ENCODE results near the gene PPFIA3. TPM values are rescaled to one million over a fixed set of nuclear protein-coding genes. Genes with fewer than 3 reads are reported as not detected.
"Not testable (repeated sequence)": the region's sequence is repeated elsewhere in the genome, so short reads cannot be mapped to it uniquely, and the experiment has no call there.

The PPFIA3 gene
- total and polyA plus RNA-seq, 8 donors: 4.1 to 39.7 (median 6.7) TPM

DNA sequence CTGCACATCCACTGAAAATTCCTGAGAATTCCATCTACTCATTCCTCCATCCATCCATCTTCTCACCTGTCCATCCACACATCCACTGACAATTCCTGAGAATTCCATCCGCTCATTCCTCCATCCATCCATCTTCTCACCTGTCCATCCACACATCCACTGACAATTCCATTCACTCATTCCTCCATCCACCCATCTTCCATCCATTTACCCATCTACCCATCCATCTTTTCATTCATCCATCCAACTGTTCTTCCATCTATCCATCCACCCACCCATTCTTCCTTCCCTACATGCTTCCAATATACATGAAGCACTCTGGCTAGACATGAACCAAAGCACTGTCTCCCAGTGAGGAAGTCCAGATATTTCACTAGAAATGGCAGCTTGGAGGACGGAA, 53.9 kb downstream of the PPFIA3 start:
- H3K4me3 ChIP-seq: no peak overlapping the region
- no peak overlapping the region for H3K27ac ChIP-seq
- H3K36me3 ChIP-seq: no peaks in the 10 kb centered on the region
- ATAC-seq (no peak), FAIRE-seq (no peak), DNase-seq (no peak)
- no peak for TF ChIP-seq CTCF (IDR thresholded peaks at IDR 0.05)
- intact Hi-C loops (cut with DNase I): no loop called here
- H3K27me3 ChIP-seq: no peaks in the 10 kb centered on the region
- 91 to 94% methylated on average over 2 of the region's 2 CpGs for WGBS, 2 donors
- no peaks in the 10 kb centered on the region for H3K9me3 ChIP-seq
- no peaks in the 10 kb centered on the region for H3K4me1 ChIP-seq

DNA sequence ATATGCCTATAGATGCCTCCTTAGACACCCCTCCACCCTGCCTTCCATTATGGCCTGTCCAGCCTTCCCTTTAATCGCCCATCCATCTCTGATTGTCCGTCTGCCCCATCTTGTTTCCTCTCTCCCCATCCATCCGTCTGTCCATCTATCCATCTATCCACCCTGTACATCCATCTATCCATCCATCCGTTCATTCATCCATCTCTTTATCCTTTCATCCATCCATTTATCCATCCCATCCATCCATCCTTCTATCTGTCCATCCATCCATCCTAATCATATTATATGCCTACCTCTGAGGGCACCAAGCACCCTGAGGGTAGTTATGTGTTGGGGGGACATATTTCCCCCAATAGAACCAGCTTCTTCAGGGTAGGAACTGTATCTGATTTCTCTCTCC, 61.3 kb downstream of the PPFIA3 start:
- no peak for ATAC-seq
- Histone ChIP-seq H3K4me1 (no peaks in the 10 kb centered on the region), H3K36me3 (no peaks in the 10 kb centered on the region), H3K9me3 (no peaks in the 10 kb centered on the region), H3K27ac (no peak overlapping the region), H3K27me3 (no peaks in the 10 kb centered on the region), H3K4me3 (no peak overlapping the region)
- WGBS, 2 donors: 84 to 85% methylated on average over 4 of the region's 4 CpGs
- intact Hi-C loops (cut with DNase I): no loop called here
- DNase-seq: no peak
- FAIRE-seq: no peak
- no peak for TF ChIP-seq CTCF (IDR thresholded peaks at IDR 0.05)

- DNase-seq; ATAC-seq; H3K4me1 ChIP-seq; H3K4me3 ChIP-seq; H3K9me3 ChIP-seq; H3K36me3 ChIP-seq; H3K27me3 ChIP-seq; FAIRE-seq; H3K27ac ChIP-seq; intact Hi-C loops (cut with DNase I): not testable (repeated sequence)
- WGBS, 2 donors: 83 to 84% methylated on average over 20 of the region's 20 CpGs
Observed at GRCh38 chr19:49182010-49182847, 62.9 kb downstream of the PPFIA3 start.

GRCh38 chr19:49182848-49183375, 63.6 kb downstream of the PPFIA3 start:
- intact Hi-C loops (cut with DNase I): no loop called here
- Histone ChIP-seq H3K4me3 (no peak overlapping the region), H3K27me3 (no peaks in the 10 kb centered on the region), H3K36me3 (no peaks in the 10 kb centered on the region), H3K27ac (no peak overlapping the region), H3K4me1 (no peaks in the 10 kb centered on the region), H3K9me3 (no peaks in the 10 kb centered on the region)
- no peak for TF ChIP-seq CTCF (IDR thresholded peaks at IDR 0.05)
- FAIRE-seq: no peak
- WGBS, 2 donors: 80 to 82% methylated on average over 24 to 26 of the region's 26 CpGs
- peak in 1 of 4 donors; percentile 9 for ATAC-seq
- DNase-seq: no peak

DNA sequence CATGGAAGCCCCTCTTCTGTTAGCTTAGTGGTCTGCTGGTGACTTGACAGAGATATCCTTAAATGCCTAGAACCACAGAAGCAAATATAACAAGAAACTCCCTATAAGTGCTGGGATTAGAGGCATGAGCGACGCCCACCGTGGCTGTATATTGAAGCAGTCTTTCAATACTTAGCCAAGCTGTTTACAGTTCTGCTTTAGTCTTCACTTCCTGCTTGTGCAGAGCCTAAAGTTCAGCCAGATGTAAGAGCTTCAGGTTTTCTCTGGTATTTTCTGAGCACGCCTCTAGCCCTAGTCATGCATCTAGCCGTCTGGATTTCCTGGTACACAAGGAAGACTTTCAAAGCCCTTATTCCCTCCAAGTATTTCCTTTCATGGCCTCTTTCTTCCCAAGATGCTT, 66.8 kb downstream of the PPFIA3 start:
- H3K27ac ChIP-seq: no peak overlapping the region
- TF ChIP-seq CTCF (IDR thresholded peaks at IDR 0.05): no peak
- no peaks in the 10 kb centered on the region for H3K27me3 ChIP-seq
- DNase-seq (no peak), FAIRE-seq (no peak), ATAC-seq (no peak)
- H3K4me3 ChIP-seq: no peak overlapping the region
- 75 to 86% methylated on average over 5 of the region's 5 CpGs for WGBS, 2 donors
- H3K4me1 ChIP-seq: no peaks in the 10 kb centered on the region
- intact Hi-C loops (cut with DNase I): no loop called here
- H3K36me3 ChIP-seq: no peaks in the 10 kb centered on the region
- no peaks in the 10 kb centered on the region for H3K9me3 ChIP-seq
